Endothelial cell of umbilical vein (primary cell): ENCODE measurements around the gene SCN1B. TPM values are rescaled to one million over a fixed set of nuclear protein-coding genes. Genes with fewer than 3 reads are reported as not detected.
"Not testable (repeated sequence)": the region's sequence is repeated elsewhere in the genome, so short reads cannot be mapped to it uniquely, and the experiment has no call there.

ENCODE experiments used
- BruUV-seq: library from RNA; stranded (reverse); fragments of 400-500 nt; replicated peaks from 2 replicates; lab custom pipeline; 2021; lab: Mats Ljungman, UMichigan
- CTCF ChIA-PET: fragments of 300-600, 350-600 bp; sonication (Branson Sonifier 250); formaldehyde crosslinking; loops from one replicate; lab custom pipeline; 2021; ENCODE audit warnings: antibody characterized with exemption, inconsistent platforms; lab: Charles Lee
- POLR2A ChIA-PET: fragments of 300-600, 350-600 bp; sonication (Branson Sonifier 250); formaldehyde crosslinking; loops from one replicate; lab custom pipeline; 2021; ENCODE audit warnings: antibody characterized with exemption, inconsistent platforms; lab: Charles Lee
- DNase-seq: peaks from one replicate; pipeline ENCODE4 v3.0.0-alpha.2; 2011; ENCODE audit warnings: low read depth, low spot score
- FAIRE-seq: peaks from 2 replicates; lab custom pipeline; 2011; peaks lifted over from hg19 to GRCh38; lab: Jason Lieb, UNC
- H2AFZ ChIP-seq: 2 replicates; pipeline ENCODE4 v1.6.0; 2012; ENCODE audit warnings: low read depth, low read length, control low read depth, inconsistent platforms
- H3K27ac ChIP-seq: 2 replicates; pipeline ENCODE4 v1.5.1; 2011; ENCODE audit warnings: low read depth, mild to moderate bottlenecking, control low read depth, low read length, moderate library complexity; ENCODE audit not compliant: insufficient read depth
- H3K27me3 ChIP-seq, 2 experiments: 2 replicates each; pipeline versions ENCODE4 v1.6.0 to v1.6.1; 2011; ENCODE audit warnings: low read length in 2 of 2, mixed read lengths in 1 of 2; ENCODE audit not compliant: control insufficient read depth in 2 of 2, insufficient read depth in 2 of 2
- H3K36me3 ChIP-seq, 2 experiments: 2 replicates in 1 of 2; 3 replicates in 1 of 2; pipeline ENCODE4 v1.5.1; 2011; ENCODE audit warnings: low read length in 2 of 2, mild to moderate bottlenecking in 1 of 2, moderate library complexity in 1 of 2; ENCODE audit not compliant: control insufficient read depth in 2 of 2, insufficient read depth in 2 of 2; ENCODE audit errors: extremely low read depth in 1 of 2
- H3K4me1 ChIP-seq: 3 replicates; pipeline ENCODE4 v1.5.1; 2011; ENCODE audit warnings: mild to moderate bottlenecking, low read length; ENCODE audit not compliant: control insufficient read depth, insufficient read depth; ENCODE audit errors: extremely low read depth
- H3K4me2 ChIP-seq: 2 replicates; pipeline ENCODE4 v1.6.1; 2011; ENCODE audit warnings: low read length, control low read depth, mixed read lengths; ENCODE audit not compliant: insufficient read depth
- H3K4me3 ChIP-seq, 3 experiments: fragments of 200-600 bp in 1 of 3; sonication (generic), shearing (Covaris generic) in 1 of 3; replicated peaks in 1 of 3; 2 replicates each; pipeline ENCODE4 v1.5.1; 2011 to 2016; ENCODE audit warnings: control low read depth in 3 of 3, low read length in 3 of 3, mild to moderate bottlenecking in 2 of 3, inconsistent platforms in 1 of 3, low read depth in 1 of 3, moderate library complexity in 1 of 3; ENCODE audit not compliant: insufficient read depth in 1 of 3
- H3K79me2 ChIP-seq: 2 replicates; pipeline ENCODE4 v1.6.0; 2012; ENCODE audit warnings: low read length, inconsistent platforms; ENCODE audit not compliant: control insufficient read depth, insufficient read depth
- H3K9ac ChIP-seq: replicated peaks from 2 replicates; pipeline ENCODE3; 2011; ENCODE audit warnings: low read length, control low read depth; ENCODE audit not compliant: insufficient read depth; ENCODE audit errors: extremely low read depth
- H3K9me1 ChIP-seq: replicated peaks from 3 replicates; pipeline ENCODE4 v1.6.0; 2011; ENCODE audit warnings: mild to moderate bottlenecking, low read length; ENCODE audit not compliant: control insufficient read depth, insufficient read depth; ENCODE audit errors: extremely low read depth
- H3K9me3 ChIP-seq: replicated peaks from 2 replicates; pipeline ENCODE4 v1.5.1; 2012; ENCODE audit warnings: low read length, inconsistent platforms; ENCODE audit not compliant: control insufficient read depth, insufficient read depth
- H4K20me1 ChIP-seq: replicated peaks from 2 replicates; pipeline ENCODE3; 2011; ENCODE audit warnings: mild to moderate bottlenecking, low read length; ENCODE audit not compliant: control insufficient read depth, insufficient read depth; ENCODE audit errors: extremely low read depth
- JUN ChIP-seq: IDR thresholded peaks from 2 replicates; pipeline ENCODE4 v1.6.1; 2011; ENCODE audit warnings: borderline replicate concordance, low read depth; ENCODE audit not compliant: insufficient read length, insufficient read depth
- POLR2AphosphoS5 ChIP-seq: IDR thresholded peaks from 2 replicates; pipeline ENCODE4 v1.6.1; 2012; ENCODE audit warnings: low read depth, mild to moderate bottlenecking, control low read depth, low read length, moderate library complexity; ENCODE audit not compliant: insufficient read depth
- dilution Hi-C: fragments of 300-500 bp; cut with MboI; formaldehyde crosslinking; loops from one replicate; pipeline ENCODE4 v1.15.0; 2019; ENCODE audit warnings: low sequenced_read_pairs; ENCODE audit not compliant: extremely low pct_ligation_motif_present
- intact Hi-C: fragments of 100-400 bp; cut with micrococcal nuclease; formaldehyde crosslinking; loops from one replicate; pipeline ENCODE4 v1.10.0; 2022
- polyA plus RNA-seq, 4 experiments: library from polyadenylated mRNA; depleted of rRNA in 3 of 4; stranded (reverse) in 3 of 4; unstranded in 1 of 4; fragments of >200 nt; gene quantifications; 2 replicates each; pipeline versions ENCODE4 v1.2.1 to v1.2.3, GENCODE V29; 2011 to 2012; ENCODE audit warnings: missing spikeins in 1 of 4
- total RNA-seq: library from RNA; stranded (reverse); gene quantifications from 2 replicates; pipeline ENCODE4 v1.2.3, GENCODE V29; 2021

The SCN1B gene
- total and polyA plus RNA-seq, 2 donors (not counting 3 experiments of a cell fraction or from before 2014, with no cell fraction given) = 11.2 to 14.2 TPM

DNA sequence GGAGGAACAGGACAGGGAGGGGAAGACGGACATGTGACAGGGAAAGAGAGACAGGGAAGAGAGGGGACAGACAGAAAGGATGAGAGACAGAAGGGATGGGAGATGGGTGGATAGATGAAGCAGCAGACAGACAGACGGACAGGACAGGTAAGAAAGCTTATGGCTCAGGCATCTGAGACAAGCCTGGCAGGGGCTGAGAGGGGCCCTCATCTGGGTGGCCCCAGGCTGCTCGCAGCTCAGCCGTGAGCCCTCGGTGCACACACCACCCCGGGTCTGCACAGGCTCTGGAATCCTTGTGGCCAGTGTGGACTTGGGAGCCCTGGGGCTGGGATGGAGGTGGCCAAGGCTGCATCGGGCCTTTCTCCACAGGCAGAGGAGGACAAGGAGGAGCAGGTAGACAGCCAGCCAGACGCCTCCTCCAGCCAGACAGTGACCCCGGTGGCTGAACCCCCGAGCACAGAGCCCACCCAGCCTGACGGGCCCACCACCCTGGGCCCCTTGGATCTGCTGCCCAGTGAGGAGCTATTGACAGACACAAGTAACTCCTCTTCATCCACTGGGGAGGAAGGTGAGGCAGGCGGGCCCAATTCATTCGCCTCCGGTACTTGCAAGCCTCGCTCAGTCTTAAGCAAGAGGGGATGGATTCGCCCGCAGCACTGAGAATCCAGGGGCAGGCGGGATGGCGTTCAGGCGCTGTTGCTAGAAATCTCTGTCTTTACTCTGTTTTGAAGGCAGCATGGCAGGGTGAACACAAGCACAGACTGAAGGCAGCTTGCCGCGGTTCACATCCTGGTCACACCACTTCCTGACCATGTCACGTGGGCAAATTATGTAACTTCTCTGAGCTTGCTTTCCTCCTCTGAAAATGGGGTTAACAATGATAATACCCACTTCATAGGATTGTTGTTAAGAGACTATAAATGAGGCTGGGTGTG, 16.2 kb upstream of the SCN1B start:
- DNase-seq (no peak), FAIRE-seq (peak; percentile 38)
- no peak overlapping the region for H3K4me2 ChIP-seq
- no peak overlapping the region for H3K4me3 ChIP-seq
- CTCF ChIA-PET = interaction anchor here (0.7 to 9.9 kb wide), 3 partner anchors 11 to 40 kb away, joined by 3 to 129 read pairs (median 12); partner anchors contain the start of gene GRAMD1A
- POLR2A ChIA-PET = interaction anchor here (0.8 kb wide), 1 partner anchor 14 kb away, joined by 3 read pairs; the partner anchor contains the start of gene GRAMD1A
- H2AFZ ChIP-seq = no peak overlapping the region
- H3K4me1 ChIP-seq = no peaks in the 10 kb centered on the region
- no peaks in the 10 kb centered on the region for H3K27me3 ChIP-seq
- no peaks in the 10 kb centered on the region for H3K9me1 ChIP-seq
- no peaks in the 10 kb centered on the region for H3K9me3 ChIP-seq
- dilution Hi-C loops = no loop called here
- intact Hi-C loops = loop anchor here (1.0 to 2.0 kb wide), 3 partner anchors 19 to 175 kb away; no protein-coding TSS in a partner anchor
- peak overlapping the region; percentile 10 for H3K27ac ChIP-seq
- peaks cover 14 to 63% of the 10 kb centered on the region in 2 experiments for H3K36me3 ChIP-seq
- no peaks in the 10 kb centered on the region for H4K20me1 ChIP-seq
- no TSS peak for BruUV-seq
- no peak for TF ChIP-seq JUN
- peak; percentile 16 for TF ChIP-seq POLR2AphosphoS5
- no peaks in the 10 kb centered on the region for H3K79me2 ChIP-seq
- no peak overlapping the region for H3K9ac ChIP-seq

GRCh38 chr19:35014774-35015173, 15.5 kb upstream of the SCN1B start:
- dilution Hi-C loops, H3K27ac ChIP-seq, POLR2A ChIA-PET: not testable (repeated sequence)

More at GRCh38 chr19:35014774-35015173, 15.5 kb upstream of the SCN1B start:
- H3K4me1 ChIP-seq, H3K9me1 ChIP-seq, intact Hi-C loops, H3K4me2 ChIP-seq, BruUV-seq, H3K4me3 ChIP-seq, H3K9ac ChIP-seq, FAIRE-seq, H3K9me3 ChIP-seq, DNase-seq, H4K20me1 ChIP-seq, H3K79me2 ChIP-seq, H3K27me3 ChIP-seq, H2AFZ ChIP-seq: not testable (repeated sequence)
- CTCF ChIA-PET = interaction anchor here (9.9 kb wide), 1 partner anchor 41 kb away, joined by 129 read pairs; no protein-coding TSS in a partner anchor
- peaks cover 14 to 63% of the 10 kb centered on the region in 2 experiments for H3K36me3 ChIP-seq
